NCI-H82 treated with DMSO at 0.1 percent for 48 hours (cell line): ENCODE data around the gene IL1R2.

Experiments
- DNase-seq: peaks from one replicate; lab custom pipeline; 2025; ENCODE audit not compliant: unreplicated experiment; lab: John Stamatoyannopoulos, UW

IL1R2 gene, protein sequence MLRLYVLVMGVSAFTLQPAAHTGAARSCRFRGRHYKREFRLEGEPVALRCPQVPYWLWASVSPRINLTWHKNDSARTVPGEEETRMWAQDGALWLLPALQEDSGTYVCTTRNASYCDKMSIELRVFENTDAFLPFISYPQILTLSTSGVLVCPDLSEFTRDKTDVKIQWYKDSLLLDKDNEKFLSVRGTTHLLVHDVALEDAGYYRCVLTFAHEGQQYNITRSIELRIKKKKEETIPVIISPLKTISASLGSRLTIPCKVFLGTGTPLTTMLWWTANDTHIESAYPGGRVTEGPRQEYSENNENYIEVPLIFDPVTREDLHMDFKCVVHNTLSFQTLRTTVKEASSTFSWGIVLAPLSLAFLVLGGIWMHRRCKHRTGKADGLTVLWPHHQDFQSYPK

DNA sequence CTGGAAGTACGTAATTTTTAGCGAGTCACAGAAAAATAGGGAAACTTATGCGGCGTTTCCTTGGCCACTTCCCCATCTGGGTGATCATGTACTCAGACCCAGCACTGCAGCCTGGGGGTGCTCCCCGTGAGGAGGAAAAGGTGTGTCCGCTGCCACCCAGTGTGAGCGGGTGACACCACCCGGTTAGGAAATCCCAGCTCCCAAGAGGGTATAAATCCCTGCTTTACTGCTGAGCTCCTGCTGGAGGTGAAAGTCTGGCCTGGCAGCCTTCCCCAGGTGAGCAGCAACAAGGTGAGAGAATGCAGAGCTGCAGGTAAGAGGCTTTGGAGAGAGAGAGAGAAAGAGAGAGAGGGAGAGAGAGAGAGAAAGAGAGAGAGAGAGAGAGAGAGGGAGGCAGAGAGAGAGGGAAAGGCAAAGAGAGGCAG is at the start of gene IL1R2:
Gene IL1R2 (plus strand): TSS at position 240 of the 425 bp plus-strand sequence. CDS start 16,616 bp downstream, outside the sequence.
- DNase-seq, result no peak

DNA sequence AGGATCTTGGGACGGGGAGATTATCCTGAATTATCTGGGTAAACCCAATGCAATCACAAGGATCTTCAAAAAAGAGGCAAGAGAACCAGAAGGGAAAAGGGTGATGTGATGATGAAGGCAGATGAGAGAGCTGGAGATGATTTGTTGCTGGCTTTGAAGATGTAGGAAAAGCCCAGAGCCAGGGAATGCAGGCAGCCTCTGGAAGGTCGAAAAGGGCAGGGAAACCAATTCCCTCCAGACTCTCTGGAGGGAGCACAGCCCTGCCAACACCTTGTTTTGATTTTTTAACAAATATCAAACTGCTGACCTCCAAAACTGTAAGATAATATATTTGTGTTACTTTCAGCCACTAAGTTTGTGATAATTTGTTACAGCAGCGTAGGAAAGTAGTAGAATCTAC is 48.9 kb upstream of the IL1R2 start:
- no peak for DNase-seq

DNA sequence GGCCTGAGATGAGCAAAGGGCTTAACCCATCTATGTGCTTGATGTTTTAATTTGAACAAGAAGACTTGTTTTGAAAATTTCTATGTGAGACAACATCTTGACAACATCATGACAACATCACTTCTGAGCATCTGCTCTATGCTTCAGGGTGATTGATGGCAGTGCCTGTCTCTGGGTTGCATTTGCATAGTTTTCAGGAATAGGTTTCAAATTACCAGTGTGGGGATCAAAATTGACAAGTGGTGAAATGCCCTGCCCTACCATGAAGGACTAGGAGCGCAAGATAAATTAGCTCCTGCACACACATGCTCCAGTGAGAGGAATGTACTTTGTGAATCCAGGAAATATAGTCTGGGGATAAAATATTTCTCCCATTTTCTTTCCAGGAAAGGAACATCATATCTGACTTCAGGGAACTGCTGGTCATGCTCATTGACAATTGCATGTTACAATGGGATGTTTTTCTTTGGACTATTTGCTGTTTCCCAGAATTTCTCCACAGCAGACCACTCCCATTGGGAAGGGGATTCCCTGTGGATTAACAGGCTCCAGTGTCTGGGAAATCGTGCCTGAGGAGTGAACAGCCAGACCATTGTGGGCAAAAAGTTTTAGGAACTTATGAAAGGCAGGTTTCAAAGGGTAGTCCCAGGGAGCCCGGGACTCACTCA is 45.3 kb upstream of the IL1R2 start:
- no peak for DNase-seq

DNA sequence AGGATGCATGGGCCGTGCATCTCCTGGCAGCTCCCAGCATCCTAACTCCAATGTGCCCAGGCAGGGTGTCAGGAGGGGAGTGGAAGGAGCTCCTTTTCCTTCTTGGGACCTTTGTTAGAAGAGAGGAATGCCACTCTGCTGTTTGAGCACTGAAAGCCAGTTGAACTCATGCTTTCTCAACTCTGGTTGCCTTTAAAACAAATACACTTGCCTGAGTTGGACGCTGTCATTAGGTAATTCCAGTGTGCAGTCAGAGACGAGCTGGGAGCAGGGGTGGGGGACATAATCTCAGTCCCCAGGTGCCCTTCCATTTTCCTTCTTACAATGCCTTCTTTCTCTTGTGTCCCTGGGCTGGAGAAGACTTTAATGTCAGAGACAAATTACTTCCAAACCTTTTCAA is 44.4 kb upstream of the IL1R2 start:
- no peak for DNase-seq

DNA sequence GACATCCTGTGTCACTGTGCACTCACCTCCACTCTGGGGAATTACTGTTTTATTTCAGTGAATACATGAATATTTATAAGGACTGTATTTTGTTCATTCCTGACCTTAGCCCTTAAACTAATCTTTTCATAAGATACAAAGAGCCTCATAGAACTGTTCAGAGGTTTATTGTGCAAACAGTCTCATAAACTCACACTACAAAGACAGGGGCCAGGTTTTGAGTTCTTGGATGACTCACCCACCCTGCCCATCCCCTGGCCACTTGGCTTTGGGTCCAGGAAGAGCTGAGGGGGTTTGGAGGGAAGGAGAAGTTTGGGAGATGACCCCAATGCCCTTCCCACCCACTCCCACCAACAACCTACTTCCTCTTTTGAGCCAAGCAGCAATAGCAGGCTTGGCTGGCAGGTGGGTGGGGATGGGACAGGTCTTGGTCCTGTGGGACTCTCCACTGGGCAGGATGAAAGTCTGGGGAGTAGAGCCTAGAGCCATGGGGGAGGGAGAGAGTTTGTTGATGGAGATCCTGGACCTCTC is 43.1 kb upstream of the IL1R2 start:
- DNase-seq, result no peak

DNA sequence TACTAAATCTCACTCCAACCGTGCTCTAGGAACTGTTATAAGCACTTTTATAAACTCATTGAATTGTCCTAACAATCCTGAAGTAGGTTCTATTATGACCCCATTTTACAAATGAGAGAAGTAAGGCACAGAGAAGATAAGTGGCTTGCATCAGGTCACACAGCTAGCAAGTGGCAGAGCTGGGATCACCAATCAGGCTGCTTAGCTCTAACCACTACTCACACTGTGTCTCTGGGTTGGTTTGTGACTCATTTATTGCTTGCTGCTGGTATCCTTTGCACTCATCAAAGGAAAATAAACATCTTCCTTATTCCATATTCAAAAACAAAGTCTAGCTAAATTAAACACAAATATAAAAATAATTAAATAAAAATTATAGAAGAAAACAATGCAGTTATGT is 42.5 kb upstream of the IL1R2 start:
- DNase-seq, result no peak

DNA sequence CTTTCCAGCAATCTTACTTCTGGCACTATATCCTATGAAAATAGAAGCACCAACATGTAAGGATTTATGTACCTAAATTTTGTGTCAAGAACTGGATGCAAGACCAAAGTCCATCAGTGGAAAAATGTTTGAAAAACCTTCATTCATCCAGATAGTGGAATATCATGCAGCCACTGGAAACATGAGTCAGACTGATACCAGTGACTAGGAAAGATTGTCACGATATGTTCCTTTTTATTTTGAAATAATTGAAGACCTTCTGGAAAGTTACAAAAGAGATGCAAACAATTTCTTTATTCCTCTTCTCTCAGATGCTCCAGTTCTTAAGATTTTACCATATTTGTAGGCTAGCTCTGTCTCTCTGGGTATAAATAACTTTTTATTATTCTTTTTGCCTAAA is 40.5 kb upstream of the IL1R2 start:
- DNase-seq, result no peak

DNA sequence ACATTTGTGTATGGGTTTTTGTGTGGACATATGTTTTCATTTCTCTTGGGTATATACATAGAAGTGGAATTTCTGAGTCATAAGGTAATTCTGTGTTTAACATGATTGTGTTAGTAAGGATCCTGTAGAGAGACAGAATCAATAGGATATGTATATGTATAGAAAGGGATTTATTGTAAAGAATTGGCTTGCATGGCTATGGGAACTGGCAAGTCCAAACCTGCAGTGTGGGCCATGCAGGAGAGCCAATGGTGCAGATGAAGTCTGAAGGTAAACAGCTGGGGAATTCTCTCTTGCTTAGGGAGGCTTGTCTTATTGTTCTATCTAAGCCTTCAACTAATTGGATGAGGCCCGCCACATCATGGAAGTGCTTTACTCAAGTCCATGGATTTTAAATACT is 39.2 kb upstream of the IL1R2 start:
- DNase-seq, result no peak

DNA sequence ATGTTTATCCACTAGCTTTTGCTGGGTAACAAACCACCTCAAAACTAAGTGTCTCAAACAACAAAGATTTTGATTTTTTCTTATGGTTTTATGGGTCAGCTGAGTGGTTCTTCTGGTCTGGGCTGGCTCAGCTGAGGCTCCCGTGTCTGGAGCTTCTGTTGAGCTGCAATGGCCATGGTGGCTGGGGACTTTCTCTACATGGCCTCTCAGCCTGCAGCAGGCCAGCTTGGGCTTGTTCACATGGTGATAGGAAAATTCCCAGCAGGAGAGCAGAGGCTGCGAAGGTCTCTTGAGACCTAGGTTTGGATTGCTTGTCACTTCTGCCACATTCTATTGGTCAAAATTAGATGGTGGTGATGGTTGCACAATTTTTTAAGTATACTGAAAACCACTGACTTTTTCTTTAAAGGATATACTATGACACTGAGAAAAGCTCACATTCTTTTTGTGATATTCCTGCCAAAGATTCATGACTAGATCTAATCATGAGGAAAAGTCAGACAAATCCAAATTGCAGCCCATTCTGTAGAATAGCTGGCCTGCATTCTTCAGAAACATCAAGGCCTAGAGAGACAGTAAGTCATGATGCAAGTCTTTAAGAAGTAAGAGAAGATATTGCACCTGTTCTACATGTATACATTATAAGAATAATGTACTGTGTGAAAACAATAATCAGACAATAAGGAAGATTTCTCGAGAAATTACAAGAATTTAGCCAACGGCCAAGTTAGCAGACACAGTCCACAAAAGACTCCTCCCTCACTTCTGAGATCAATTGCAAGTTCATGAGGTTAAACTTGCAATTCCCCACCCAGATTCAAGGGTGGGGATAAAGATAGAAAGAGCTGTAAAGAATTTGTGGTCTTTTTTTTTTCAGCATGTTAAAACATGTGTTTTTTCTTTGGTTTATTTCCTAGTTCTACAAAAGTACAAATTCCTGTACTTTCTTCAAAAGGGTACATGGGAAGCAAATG is 35.0 kb upstream of the IL1R2 start:
- DNase-seq, result no peak

DNA sequence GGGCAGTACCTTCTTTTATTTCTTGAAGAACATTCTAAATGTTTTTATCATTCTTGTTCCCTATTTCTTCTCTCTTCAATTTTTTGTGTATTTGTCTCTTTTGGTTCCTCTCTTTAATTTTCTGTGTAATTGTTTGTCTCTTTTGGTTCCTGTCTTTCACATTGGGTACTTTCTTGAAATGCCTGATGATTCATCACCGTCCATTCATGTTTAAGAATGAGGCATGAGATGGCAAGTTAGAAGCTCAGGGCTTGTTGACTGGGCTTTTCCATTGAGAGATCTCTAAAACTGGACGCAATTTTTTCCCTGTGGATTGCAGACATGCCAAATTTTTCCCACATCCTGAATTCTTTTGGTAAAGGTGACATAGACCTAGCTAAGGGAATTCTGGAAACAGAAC is 33.7 kb upstream of the IL1R2 start:
- DNase-seq, result no peak

DNA sequence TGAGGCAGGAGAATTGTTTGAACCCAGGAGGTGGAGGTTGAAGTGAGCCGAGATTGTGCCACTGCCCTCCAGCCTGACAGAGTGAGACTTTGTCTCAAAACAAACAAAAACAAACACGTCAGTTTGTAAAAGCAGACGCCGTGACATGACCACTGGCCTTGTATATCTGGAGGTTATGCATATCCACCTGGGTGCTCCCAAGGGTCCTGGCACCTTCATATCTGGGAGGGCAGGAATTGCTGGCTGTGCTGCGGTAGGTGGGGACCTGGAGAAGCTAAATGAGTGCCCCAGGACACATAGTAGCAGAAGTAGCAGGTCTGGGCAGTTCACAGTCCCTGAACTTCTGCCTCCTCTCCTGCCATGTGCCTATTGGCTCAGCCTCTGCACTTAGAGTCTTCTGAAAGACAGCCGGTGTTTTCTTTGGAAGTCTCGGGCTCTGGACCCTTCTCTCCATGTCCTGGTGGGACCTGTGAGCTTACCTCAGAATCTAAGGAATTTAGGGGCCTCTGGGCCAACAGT is 30.9 kb upstream of the IL1R2 start:
- DNase-seq, result no peak

DNA sequence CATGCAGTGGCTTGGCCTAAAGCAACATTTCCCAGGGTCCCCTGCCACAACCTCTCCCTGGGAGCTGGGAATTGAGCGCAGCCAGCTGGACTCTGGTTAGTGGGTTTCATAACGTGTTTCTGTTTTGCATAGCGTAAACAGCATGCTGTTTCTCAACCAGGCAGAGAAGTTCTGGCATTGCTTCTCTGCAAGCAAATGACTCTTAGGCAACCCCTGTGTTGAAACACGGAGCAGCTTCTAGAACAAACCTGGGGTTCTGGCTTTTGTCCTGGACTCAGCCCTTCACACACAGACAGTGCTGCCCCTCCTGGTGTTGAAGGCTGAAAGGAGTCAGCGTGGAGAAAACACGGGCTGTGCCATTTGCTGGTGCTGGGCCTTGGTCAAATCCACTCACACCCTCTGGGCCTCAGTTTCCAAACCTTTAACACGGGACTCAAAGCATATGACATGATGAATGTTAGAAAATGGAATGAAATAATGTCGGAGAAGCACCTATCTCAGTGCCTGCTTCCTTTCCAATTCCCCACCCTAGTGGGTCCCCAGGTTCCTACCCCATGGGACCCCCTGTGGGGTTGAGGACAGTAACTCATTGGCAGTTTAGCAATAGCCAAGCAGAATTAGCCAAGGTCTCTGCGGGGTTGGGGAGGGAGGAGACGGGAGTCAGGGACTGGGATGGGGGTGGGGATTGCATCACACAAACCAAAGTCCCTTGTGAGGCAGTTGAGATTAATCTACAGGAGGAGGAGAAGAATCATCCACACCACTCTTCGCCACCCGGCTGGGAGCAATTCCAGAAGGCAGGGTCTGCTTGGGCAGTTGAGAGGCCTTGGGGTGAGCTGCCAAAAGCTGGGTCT is 30.2 kb upstream of the IL1R2 start:
- DNase-seq, result no peak

DNA sequence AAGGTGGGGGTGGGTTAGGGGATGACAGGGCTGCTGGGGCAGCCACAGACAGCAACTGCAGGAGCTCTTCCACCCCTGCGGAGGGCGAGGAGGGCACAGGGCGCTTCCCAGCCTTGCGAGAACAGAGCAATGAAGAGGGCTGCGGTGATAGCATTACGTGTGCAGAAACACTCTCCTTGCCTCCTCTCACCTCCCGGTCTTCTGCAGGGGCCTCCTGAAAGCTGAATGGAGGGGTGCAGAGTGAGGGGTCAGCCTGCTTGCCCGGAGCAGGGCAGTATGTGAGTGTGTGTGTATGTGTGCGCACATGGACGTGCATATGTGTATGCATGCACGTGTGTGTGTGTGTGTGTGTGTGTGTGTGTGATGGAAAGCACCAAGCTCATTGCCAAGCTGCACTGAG is 29.5 kb upstream of the IL1R2 start:
- DNase-seq, result no peak

DNA sequence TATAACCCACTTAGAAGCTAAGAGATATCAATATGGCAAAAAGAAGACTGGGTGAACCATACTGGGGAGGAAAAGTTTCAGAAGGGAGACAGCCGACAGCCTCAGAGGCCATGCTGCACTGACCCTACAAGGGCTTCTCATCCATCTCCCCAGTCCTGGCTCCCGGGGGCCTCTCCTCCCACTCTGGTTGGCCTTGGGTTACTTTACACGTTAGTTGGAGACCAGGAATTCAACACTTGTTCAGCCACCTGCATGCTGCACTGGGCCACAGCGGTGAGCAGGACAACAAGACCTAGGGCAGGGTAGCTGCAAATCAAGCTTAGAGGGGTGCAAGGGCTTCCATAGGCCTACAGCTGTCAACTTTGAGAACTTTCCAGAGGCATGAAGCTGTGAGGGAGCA is 28.6 kb upstream of the IL1R2 start:
- DNase-seq, result no peak

DNA sequence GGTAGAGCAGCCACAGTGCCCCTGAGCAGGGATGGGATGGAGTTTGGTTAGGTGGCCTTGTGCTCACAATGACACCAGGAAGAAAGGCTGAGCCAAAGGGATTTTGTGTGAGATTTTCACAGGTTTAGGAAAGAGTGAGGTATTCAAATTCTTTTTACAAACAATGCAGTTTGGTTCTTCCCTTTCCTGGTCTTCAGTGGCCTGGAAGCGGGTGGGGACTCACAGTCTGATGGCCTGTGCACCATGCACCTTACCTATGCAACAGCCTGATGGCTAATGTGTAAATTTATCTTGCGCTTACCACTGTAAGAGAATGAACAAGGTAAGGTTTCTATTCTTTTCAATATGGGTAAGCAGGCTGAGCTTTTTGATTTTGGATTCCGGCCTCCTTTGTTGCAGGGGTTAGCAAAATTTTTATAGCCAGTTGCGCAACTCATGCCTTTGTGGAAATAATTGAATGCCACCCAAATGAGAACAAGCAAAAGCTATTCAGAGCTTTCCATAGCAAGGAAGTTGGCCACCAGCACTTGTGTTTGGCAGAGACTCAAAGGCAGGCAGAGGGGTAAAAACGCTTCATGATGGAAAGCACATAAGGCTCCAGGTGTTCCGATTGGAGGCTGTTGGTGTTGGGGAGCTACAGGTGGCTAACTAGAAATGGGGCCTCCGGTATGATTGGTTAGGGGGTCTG is 23.8 kb upstream of the IL1R2 start:
- no peak for DNase-seq

DNA sequence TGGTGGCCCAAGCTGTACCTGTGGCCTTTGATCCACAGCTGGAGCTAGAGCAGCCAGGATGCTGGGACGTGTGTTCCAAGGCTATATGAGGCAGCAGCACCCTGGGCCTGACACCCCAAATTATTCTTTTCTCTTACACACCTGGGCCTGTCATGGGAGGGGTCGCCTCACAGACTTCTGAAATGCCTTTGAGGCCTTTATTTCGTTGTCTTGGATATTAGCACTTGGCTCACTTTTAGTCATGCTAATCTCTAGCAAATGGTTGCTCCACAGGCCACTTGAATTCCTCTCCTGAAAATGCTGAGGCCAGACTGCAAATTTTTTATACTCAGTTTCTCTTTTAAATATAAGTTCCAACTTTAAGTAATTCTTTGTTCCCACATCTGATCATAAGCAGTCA is 22.0 kb upstream of the IL1R2 start:
- DNase-seq, result no peak

DNA sequence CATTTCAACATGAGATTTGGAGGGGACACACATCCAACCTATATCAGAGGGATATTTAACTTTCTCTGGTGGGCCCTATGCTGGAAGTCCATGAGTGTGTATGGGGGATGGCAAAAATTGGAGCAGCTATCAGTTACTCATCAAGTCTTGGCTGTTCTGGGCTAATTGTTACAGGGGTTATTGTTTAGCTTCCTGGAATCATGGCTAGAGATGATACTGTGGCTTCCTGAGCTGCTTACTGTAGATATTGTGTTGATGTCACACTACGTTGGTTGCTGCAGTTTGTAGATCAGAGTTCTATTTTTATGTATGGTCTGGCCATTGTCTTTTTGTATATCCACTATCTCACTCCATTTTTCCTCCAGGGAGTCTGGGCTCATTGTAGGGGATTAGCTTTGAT is 20.9 kb upstream of the IL1R2 start:
- no peak for DNase-seq

DNA sequence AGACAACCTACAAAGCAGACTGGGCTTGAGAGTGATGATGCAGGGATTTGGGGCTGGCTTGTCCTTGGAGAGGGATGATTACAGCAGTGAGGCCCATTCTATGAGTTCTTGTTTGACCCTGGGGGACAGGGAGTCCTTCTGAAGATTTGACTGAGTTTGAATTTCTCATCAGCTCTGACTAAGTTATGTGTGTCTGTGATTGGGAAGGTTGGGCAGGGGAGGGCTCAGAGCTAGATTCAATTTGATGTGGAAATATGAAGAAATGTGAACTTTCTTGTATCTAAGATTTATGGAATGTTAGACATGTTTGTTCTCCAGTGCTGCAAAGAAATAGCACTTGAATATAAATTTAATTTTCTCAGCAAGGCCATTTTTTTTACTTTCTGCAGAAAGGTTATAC is 19.9 kb upstream of the IL1R2 start:
- DNase-seq, result no peak

DNA sequence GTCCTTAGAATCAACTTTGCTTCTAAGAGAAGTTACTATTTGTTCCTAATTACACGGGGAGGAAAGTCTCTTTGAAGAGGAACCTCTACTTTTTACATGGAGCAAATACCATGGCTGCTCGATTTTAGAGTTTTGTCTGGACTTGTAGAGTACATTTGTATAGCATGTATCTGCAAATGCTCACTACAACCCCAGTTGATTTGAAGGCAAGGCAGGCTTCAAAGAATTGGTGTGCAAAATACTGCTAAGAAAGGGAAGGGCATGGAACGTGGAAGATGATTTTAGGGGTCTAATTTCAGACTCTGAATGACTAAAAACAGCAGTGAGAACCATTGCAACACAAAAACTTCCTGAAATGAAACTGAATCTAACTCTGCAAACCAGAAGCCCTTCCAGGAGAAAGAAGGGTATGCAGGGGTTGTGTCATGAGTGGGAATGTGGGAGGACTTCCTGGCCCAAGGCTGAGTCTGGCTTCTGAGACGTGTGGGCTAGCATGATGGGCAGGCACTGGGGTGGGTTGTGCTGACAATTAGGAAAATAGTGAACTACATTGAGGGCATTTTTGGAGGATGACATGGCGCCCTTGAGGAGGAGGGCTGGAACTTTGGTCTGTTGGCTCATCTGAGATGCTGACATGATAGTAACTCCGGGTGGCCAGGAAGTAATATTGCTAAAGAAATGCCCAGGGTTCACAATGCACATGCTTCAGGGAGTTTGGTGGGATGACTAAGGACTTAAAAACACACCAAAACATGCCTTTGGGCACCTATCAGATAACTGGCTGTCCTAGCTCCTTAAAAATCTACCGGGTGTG is 18.9 kb upstream of the IL1R2 start:
- no peak for DNase-seq
